Hindlimb muscle (tissue), 1 donor: ENCODE data around the gene COX7A2. TPM values are rescaled to one million over a fixed set of nuclear protein-coding genes. Genes with fewer than 3 reads are reported as not detected.

Experiments
- DNase-seq: peaks from one replicate; pipeline ENCODE4 v3.0.0-alpha.2; 2013
- polyA plus RNA-seq: library from polyadenylated mRNA; unstranded; fragments of 120-200 nt; gene quantifications from one replicate; pipeline ENCODE4 v1.2.1, GENCODE V29; 2013; ENCODE audit not compliant: insufficient read length

The COX7A2 gene
- polyA plus RNA-seq, 1 donor = 188 TPM

- no peak for DNase-seq
These were observed 43.7 kb downstream of the COX7A2 start for GRCh38 chr6:75199889-75200288.

DNA sequence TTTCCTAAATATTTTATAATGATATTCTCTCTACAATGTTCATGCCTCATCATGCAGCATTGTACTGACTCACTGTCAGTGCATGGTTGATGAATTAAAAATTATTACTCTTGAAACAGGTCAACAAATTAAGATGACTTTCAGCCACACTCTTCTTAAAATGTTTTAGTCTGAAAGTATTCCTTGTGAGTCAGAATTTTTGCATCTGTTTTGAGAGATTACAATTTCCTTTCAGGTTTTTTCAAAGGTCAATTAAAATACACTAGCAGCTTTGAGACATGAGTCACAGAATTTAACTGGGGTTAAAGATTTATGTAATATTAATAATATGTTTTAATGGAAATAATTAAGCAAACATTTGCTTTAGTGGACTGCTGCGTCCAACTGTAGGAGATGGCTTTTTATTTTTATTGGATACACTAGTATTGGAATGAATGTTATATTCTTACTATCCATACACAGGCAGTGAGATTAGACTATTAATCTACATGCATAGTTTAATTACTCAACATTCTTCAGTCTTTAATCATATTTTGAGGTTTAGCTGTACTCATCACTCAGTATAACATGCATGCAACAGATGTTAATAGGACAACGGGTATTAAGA, 47.4 kb downstream of the COX7A2 start:
- no peak for DNase-seq

DNA sequence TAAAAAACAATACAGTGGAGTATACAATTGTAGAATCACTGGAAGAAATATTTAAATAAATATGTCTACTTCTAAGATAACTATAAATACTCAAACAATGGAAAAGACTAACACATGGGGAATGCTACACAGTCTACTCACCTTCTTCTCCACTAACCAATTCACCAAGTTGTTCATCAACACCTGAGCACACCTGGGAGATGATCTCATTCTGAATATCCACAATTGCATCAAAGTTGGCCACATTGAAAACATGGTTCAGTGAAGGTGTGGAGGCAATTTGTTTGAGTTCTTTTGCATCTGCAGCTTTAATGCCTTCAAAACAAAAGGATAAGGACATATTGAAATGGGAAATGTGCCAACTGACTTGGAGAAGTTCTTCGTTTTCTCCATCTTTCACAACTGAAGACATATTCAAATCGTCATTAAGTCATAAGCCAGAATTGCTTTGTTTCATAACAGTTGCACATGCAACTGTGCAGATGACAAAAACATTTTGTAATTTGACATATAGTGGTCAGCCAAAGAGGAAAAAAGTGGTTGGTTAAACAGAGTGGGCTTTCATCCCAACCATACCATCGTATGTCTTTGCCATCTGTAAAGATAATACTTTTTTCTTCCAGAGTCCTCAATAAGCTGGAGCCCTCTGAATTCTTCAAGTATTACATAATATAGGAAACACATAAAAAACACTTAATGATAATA, 55.2 kb downstream of the COX7A2 start:
- no peak for DNase-seq

Other genes with a start within 250 kb of the COX7A2 start
- gene COL12A1, start 37.7 kb downstream of the COX7A2 start, polyA plus RNA-seq = 256 TPM
- 51.5 TPM for gene TMEM30A, start 41.0 kb upstream of the COX7A2 start, polyA plus RNA-seq
- gene FILIP1, start 250.0 kb upstream of the COX7A2 start, polyA plus RNA-seq = 45.4 TPM